SIG-M5 treated with dmso at 0.1 percent for 504 hours (cell line): Measurements from ENCODE around the gene SQSTM1.
A peak's percentile ranks its signal among the peaks of the same experiment; 100 is the strongest.
"Not testable (repeated sequence)": the region's sequence is repeated elsewhere in the genome, so short reads cannot be mapped to it uniquely, and the experiment has no call there.

Source experiments
- DNase-seq: peaks from one replicate; lab custom pipeline; 2025; ENCODE audit not compliant: unreplicated experiment; lab: John Stamatoyannopoulos, UW

The SQSTM1 gene

GRCh38 chr5:179820483-179821297 is at the start of gene SQSTM1:
SQSTM1 (plus strand) TSS chr5:179820905; CDS start chr5:179820937, 32 bp downstream.
- peak; percentile 62 for DNase-seq

GRCh38 chr5:179771311-179771895 is 49.3 kb upstream of the SQSTM1 start:
- no peak for DNase-seq

GRCh38 chr5:179772351-179772750 is 48.4 kb upstream of the SQSTM1 start:
- peak; percentile 56 for DNase-seq

- no peak for DNase-seq
These were observed 47.0 kb upstream of the SQSTM1 start for GRCh38 chr5:179773686-179774040.

- DNase-seq, result no peak
These were observed 46.3 kb upstream of the SQSTM1 start for GRCh38 chr5:179774442-179774841.

- DNase-seq, result no peak
These were observed 44.2 kb upstream of the SQSTM1 start for GRCh38 chr5:179776411-179776938.

GRCh38 chr5:179777456-179777855 is 43.2 kb upstream of the SQSTM1 start:
- DNase-seq, result no peak

- DNase-seq, result no peak
These were observed 42.8 kb upstream of the SQSTM1 start for GRCh38 chr5:179777909-179778308.

GRCh38 chr5:179778591-179778990 is 42.1 kb upstream of the SQSTM1 start:
- no peak for DNase-seq

GRCh38 chr5:179779826-179780225 is 40.9 kb upstream of the SQSTM1 start:
- DNase-seq, result no peak

GRCh38 chr5:179780362-179780761 is 40.3 kb upstream of the SQSTM1 start:
- peak; percentile 61 for DNase-seq

GRCh38 chr5:179781846-179782245 is 38.9 kb upstream of the SQSTM1 start:
- DNase-seq, result no peak

- no peak for DNase-seq
These were observed 37.6 kb upstream of the SQSTM1 start for GRCh38 chr5:179783128-179783527.

GRCh38 chr5:179786861-179787260 is 33.8 kb upstream of the SQSTM1 start:
- DNase-seq, result no peak

GRCh38 chr5:179788193-179788854 is 32.4 kb upstream of the SQSTM1 start:
- DNase-seq, result no peak

- DNase-seq, result not testable (repeated sequence)
These were observed 31.4 kb upstream of the SQSTM1 start for GRCh38 chr5:179789278-179789677.

GRCh38 chr5:179791881-179792611 is 28.7 kb upstream of the SQSTM1 start:
- DNase-seq, result no peak

- no peak for DNase-seq
These were observed 27.9 kb upstream of the SQSTM1 start for GRCh38 chr5:179792612-179793467.

- DNase-seq, result no peak
These were observed 27.1 kb upstream of the SQSTM1 start, which contains the start of gene LTC4S for GRCh38 chr5:179793468-179794139. LTC4S (plus strand) TSS chr5:179793986; CDS start chr5:179794081, 95 bp downstream.

- DNase-seq, result no peak
These were observed 26.5 kb upstream of the SQSTM1 start for GRCh38 chr5:179794171-179794570.
